ENCODE measurements around the gene EPB41L1. TPM values are rescaled to one million over a fixed set of nuclear protein-coding genes. Genes with fewer than 3 reads are reported as not detected.

Gene EPB41L1
- total RNA-seq, 2 donors from 2014 or later = 81.1 to 102 TPM

GRCh38 chr20:36199345-36200257 lies 45.1 kb downstream of the EPB41L1 start:
- peak; percentile 94 for TF ChIP-seq CTCF (IDR thresholded peaks at IDR 0.05)
- Histone ChIP-seq H3K27ac (no peak overlapping the region), H3K4me1 (ENCODE audit: control insufficient read depth in 1 of 2, low read depth in 2 of 2) (no peaks in the 10 kb centered on the region), H3K36me3 (peaks cover 15% of the 10 kb centered on the region), H3K27me3 (replicated peaks; ENCODE audit: insufficient read depth) (no peaks in the 10 kb centered on the region), H3K4me3 (no peak overlapping the region), H3K9me3 (no peaks in the 10 kb centered on the region)
- no peak for ATAC-seq (ENCODE audit: insufficient number of reproducible peaks, low FRiP score, low read depth)
- DNase-seq (ENCODE audit: low spot score) = peak; percentile 63

GRCh38 chr20:36200451-36200850 lies 45.9 kb downstream of the EPB41L1 start:
- H3K27me3 ChIP-seq (replicated peaks; ENCODE audit: insufficient read depth) = no peaks in the 10 kb centered on the region
- DNase-seq (ENCODE audit: low spot score) (no peak), ATAC-seq (ENCODE audit: insufficient number of reproducible peaks, low FRiP score, low read depth) (no peak)
- no peak overlapping the region for H3K4me3 ChIP-seq
- peaks cover 16% of the 10 kb centered on the region for H3K36me3 ChIP-seq
- no peak overlapping the region for H3K27ac ChIP-seq
- no peak for TF ChIP-seq CTCF (IDR thresholded peaks at IDR 0.05)
- H3K9me3 ChIP-seq = no peaks in the 10 kb centered on the region
- H3K4me1 ChIP-seq (ENCODE audit: control insufficient read depth in 1 of 2, low read depth in 2 of 2) = no peaks in the 10 kb centered on the region

- Histone ChIP-seq H3K4me3 (no peak overlapping the region), H3K36me3 (peaks cover 17% of the 10 kb centered on the region), H3K9me3 (no peaks in the 10 kb centered on the region), H3K27me3 (replicated peaks; ENCODE audit: insufficient read depth) (no peaks in the 10 kb centered on the region), H3K4me1 (ENCODE audit: control insufficient read depth in 1 of 2, low read depth in 2 of 2) (no peaks in the 10 kb centered on the region), H3K27ac (no peak overlapping the region)
- no peak for TF ChIP-seq CTCF (IDR thresholded peaks at IDR 0.05)
- DNase-seq (ENCODE audit: low spot score) = no peak
- no peak for ATAC-seq (ENCODE audit: insufficient number of reproducible peaks, low FRiP score, low read depth)
These were observed 46.7 kb downstream of the EPB41L1 start for GRCh38 chr20:36201198-36201597.

- ATAC-seq (ENCODE audit: insufficient number of reproducible peaks, low FRiP score, low read depth) (no peak), DNase-seq (ENCODE audit: low spot score) (no peak)
- Histone ChIP-seq H3K27ac (no peak overlapping the region), H3K4me1 (ENCODE audit: control insufficient read depth in 1 of 2, low read depth in 2 of 2) (no peaks in the 10 kb centered on the region), H3K36me3 (peaks cover 28% of the 10 kb centered on the region), H3K4me3 (no peak overlapping the region), H3K9me3 (no peaks in the 10 kb centered on the region), H3K27me3 (replicated peaks; ENCODE audit: insufficient read depth) (no peaks in the 10 kb centered on the region)
- peak; percentile 95 for TF ChIP-seq CTCF (IDR thresholded peaks at IDR 0.05)
These were observed 48.4 kb downstream of the EPB41L1 start for GRCh38 chr20:36202891-36203338.

- no peak for DNase-seq (ENCODE audit: low spot score)
- no peak overlapping the region for H3K4me3 ChIP-seq
- H3K27me3 ChIP-seq (replicated peaks; ENCODE audit: insufficient read depth) = no peaks in the 10 kb centered on the region
- TF ChIP-seq CTCF (IDR thresholded peaks at IDR 0.05) = no peak
- H3K4me1 ChIP-seq (ENCODE audit: control insufficient read depth in 1 of 2, low read depth in 2 of 2) = no peaks in the 10 kb centered on the region
- H3K36me3 ChIP-seq = peaks cover 26% of the 10 kb centered on the region
- H3K9me3 ChIP-seq = no peaks in the 10 kb centered on the region
- no peak for ATAC-seq (ENCODE audit: insufficient number of reproducible peaks, low FRiP score, low read depth)
- no peak overlapping the region for H3K27ac ChIP-seq
These were observed 49.3 kb downstream of the EPB41L1 start for GRCh38 chr20:36203861-36204260.

All from thoracic aorta (tissue), 2 donors.